Coronary artery (tissue), 2 donors: ENCODE measurements around the gene OSER1.
"Not testable (repeated sequence)": the region's sequence is repeated elsewhere in the genome, so short reads cannot be mapped to it uniquely, and the experiment has no call there.

Experiments used
- DNase-seq: peaks from one replicate; pipeline ENCODE4 v3.0.0-alpha.2; 2017; ENCODE audit warnings: low spot score
- H3K27ac ChIP-seq, 2 donors: fragments of 200-600 bp; sonication (generic); one replicate each; pipeline ENCODE4 v1.5.1; 2016 to 2019
- H3K4me3 ChIP-seq: fragments of 200-600 bp; sonication (generic); 2 replicates; pipeline ENCODE4 v1.5.1; 2016; ENCODE audit warnings: mild to moderate bottlenecking, moderate library complexity
- TF ChIP-seq, protein P1 (sequence below): fragments of 200-600 bp; sonication (generic); IDR thresholded peaks from one replicate; pipeline ENCODE4 v1.5.1; 2019; ENCODE audit warnings: antibody characterized with exemption

OSER1 gene

DNA sequence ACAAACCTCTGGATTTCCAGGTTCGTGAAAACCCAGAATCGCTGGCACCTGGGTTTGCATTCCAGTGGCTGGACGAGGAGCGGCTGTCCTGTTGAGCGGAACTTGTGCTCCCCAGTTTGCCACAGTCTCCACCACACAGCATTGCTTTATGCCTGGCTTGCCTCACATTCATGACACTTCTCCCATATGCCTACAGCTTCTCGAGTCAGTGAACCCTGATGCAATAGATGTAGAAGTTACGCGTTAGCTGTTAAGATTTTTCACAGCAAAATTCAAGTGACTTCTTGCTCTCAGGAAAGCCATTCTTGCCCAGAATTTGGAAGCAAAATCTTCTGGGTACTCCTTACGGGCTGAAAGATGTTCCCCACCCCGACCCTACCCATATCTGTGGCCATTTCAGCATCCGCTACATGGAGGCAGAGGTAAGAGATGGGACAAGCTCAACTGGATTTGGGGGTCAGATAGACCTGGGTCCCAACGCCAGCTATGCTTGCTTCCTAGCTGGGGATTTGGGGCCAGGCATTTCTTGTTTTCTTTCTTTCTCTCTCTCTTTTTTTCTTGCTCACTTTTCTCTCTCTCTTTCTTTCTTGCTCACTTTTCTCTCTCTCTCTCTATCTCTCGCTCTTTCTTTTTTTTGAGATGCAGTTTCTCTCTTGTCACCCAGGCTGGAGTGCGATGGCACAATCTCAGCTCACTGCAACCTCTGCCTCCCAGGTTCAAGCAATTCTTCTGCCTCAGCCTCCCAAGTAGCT lies 24.2 kb upstream of the OSER1 start:
- DNase-seq = no peak
- Histone ChIP-seq H3K4me3 (no peak overlapping the region), H3K27ac (no peak overlapping the region)
- TF ChIP-seq, protein P1, sequence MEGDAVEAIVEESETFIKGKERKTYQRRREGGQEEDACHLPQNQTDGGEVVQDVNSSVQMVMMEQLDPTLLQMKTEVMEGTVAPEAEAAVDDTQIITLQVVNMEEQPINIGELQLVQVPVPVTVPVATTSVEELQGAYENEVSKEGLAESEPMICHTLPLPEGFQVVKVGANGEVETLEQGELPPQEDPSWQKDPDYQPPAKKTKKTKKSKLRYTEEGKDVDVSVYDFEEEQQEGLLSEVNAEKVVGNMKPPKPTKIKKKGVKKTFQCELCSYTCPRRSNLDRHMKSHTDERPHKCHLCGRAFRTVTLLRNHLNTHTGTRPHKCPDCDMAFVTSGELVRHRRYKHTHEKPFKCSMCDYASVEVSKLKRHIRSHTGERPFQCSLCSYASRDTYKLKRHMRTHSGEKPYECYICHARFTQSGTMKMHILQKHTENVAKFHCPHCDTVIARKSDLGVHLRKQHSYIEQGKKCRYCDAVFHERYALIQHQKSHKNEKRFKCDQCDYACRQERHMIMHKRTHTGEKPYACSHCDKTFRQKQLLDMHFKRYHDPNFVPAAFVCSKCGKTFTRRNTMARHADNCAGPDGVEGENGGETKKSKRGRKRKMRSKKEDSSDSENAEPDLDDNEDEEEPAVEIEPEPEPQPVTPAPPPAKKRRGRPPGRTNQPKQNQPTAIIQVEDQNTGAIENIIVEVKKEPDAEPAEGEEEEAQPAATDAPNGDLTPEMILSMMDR = no peak

DNA sequence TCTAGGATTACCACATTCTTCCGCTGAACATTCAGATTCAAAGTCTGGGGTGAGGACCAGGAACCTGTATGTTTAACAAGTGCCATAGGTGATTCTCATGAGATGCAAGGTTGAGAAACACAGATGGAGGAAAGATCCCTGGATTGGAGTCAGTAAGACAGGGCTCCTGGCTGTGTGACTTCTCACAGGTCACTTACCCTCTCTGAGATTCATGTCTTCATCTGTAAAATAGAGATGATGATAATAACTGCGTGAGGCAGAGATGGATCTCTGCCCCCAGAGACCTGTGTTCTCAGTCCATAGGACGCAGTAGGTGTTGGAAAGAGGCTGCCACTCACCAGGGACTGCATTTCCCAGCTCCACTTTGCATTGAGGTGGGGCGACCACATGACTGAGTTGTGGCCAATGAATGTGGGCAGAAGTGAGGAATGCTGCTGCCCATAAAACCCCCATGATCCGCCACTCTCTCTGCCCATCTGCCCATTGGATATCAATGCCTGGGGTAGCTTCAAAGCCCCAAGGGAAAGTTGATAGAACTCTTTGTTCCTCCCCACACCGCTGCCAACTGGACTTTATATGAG lies 23.0 kb upstream of the OSER1 start:
- no peak for DNase-seq
- TF ChIP-seq, protein P1 = no peak
- Histone ChIP-seq H3K4me3 (no peak overlapping the region), H3K27ac (no peak overlapping the region)

DNA sequence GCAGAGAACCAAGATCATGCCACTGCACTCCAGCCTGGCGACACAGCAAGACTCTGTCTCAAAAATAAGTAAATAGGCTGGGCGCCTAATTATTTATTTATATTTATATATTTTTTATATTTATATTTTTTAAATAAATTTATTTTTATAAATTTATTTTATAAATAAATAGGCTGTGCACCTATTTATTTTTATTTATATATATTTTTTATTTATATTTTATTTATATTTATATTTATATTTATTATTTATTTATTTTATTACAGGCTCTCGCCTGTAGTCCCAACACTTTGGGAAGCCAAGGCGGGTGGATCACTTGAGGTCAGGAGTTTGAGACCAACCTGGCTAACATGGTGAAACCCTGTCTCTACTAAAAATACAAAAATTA lies 21.9 kb upstream of the OSER1 start:
- not testable (repeated sequence) for H3K27ac ChIP-seq, H3K4me3 ChIP-seq

DNA sequence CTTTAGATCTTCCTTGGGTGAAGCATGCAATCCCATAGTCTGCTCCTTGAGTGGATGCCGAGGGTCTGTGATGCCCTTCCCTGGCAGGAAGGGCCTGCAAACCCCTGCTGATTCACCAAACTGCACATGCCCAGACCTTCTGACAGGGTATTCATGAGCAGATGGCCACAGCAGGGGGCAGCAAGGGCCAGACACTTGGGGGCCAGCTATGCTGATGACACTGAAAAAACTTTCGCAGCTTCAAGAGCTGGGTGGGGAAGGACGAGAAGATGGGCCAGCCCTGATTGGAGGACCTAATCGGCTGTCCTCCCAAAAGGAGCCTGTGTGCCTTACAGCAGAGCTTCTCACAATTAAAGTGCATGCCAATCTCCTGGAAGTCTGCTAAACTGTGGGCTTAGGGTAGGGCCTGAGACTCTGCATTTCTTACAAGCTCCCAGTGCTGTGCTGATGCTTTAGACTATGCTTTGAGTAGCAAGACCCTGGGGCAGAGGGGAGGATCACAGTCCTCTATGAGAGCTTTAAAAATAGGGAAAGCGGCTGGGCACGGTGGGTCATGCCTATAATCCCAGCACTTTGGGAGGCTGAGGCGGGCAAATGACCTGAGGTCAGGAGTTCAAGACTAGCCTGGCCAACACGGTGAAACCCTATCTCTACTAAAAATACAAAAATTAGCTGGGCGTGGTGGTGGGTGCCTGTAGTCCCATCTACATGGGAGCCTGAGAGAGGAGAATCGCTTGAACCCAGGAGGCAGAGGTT lies 21.3 kb upstream of the OSER1 start:
- DNase-seq = no peak
- H3K4me3 ChIP-seq = no peak overlapping the region
- H3K27ac ChIP-seq = no peak overlapping the region
- TF ChIP-seq, protein P1 = no peak

More for the DNA sequence above, 21.9 kb upstream of the OSER1 start:
- not testable (repeated sequence) for DNase-seq

DNA sequence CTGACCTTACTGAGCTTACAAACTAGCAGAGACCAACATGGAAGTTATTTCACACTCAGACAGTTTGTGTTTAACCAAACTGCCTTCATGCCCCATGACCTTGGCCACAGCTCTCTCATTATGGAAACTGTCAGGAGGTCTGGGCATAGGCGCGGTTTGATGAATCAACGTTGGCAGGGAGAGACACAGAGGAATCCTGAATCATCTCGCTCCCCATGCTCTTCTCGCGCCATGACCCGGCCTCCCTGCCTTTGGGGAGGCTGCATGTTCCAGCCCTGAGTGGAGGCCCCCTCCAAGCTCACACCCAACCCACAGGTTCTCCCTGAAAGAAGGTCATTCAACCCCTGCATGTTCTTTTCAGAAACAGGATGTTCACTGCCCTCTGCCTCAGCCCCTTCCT lies 20.6 kb upstream of the OSER1 start:
- H3K4me3 ChIP-seq = no peak overlapping the region
- DNase-seq = no peak
- no peak overlapping the region for H3K27ac ChIP-seq
- TF ChIP-seq, protein P1 = no peak

DNA sequence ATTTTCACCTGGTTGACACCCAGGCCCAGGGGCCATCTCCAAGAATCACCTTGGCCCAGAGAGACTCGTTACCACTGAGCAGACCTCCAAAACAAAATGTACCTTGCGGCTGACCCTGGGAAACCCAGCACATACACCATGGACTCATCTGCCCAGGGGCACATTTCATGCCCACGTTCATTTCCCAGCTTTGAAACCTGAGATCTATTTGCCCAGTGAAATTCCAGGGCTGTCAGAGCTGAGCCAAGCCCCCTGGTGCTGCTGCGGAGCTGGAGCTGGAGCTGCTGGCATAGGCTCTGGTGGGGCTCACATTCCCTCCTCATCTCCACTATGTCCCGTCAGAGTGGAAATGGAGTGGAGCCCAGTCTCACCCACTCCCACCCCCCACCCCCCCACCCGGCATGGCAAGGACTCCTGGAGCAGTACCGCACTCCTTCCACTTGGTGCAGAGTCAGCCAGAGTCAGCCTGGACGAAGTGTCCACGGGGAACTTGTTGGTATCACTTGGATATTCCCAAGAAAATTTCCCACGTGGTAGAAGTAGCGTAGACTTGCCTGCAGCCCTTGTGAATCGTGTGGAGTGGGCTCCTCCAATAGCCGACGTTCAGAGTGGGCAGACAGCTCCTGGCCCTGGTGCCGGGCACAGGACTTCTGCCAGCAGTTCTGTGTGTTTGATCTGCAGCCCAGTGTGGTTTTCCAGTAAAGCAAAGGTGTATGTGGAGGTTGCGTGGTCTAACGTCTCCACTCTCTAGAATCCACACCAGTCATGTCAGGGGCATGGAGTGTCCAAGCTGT lies 18.1 kb upstream of the OSER1 start:
- H3K4me3 ChIP-seq = no peak overlapping the region
- DNase-seq = no peak
- no peak overlapping the region for H3K27ac ChIP-seq
- TF ChIP-seq, protein P1 = no peak

DNA sequence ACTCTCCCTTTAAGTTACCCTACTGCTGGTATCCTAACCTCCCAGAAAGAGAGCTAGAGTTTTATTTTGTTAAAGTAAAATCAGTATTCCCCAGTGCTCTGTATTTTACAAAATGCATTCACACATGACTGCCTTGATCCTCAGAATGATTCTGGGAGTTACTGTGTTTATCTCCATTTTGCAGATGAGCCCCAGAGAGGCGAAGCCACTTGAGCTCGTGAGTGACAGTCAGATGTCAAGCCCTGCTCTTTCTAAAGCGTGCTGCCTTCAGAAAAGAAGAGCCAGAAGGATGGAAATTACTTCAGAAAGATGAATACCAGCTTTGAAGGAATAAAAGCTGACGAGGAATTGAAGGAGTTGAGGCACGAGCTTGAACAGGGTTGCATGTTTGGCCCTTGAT lies 14.1 kb upstream of the OSER1 start:
- no peak overlapping the region for H3K4me3 ChIP-seq
- no peak for DNase-seq
- TF ChIP-seq, protein P1 = no peak
- no peak overlapping the region for H3K27ac ChIP-seq
